Skin epidermis (tissue), 12 donors: ENCODE measurements around the gene CNP.
"Not testable (repeated sequence)": the region's sequence is repeated elsewhere in the genome, so short reads cannot be mapped to it uniquely, and the experiment has no call there.

ENCODE experiments used
- H3K27ac ChIP-seq, 21 experiments: fragments of 200-600 bp; sonication (generic) in 11 of 21; one replicate each; pipeline ENCODE4 v1.5.0; 2020; ENCODE audit warnings: mild to moderate bottlenecking in 3 of 21, inconsistent platforms in 2 of 21, moderate library complexity in 2 of 21
- H3K4me3 ChIP-seq, 7 experiments: fragments of 200-600 bp; sonication (generic) in 2 of 7; one replicate each; pipeline ENCODE4 v1.5.0; 2020; ENCODE audit warnings: inconsistent platforms in 2 of 7, mild to moderate bottlenecking in 2 of 7, moderate library complexity in 1 of 7

Gene CNP

DNA sequence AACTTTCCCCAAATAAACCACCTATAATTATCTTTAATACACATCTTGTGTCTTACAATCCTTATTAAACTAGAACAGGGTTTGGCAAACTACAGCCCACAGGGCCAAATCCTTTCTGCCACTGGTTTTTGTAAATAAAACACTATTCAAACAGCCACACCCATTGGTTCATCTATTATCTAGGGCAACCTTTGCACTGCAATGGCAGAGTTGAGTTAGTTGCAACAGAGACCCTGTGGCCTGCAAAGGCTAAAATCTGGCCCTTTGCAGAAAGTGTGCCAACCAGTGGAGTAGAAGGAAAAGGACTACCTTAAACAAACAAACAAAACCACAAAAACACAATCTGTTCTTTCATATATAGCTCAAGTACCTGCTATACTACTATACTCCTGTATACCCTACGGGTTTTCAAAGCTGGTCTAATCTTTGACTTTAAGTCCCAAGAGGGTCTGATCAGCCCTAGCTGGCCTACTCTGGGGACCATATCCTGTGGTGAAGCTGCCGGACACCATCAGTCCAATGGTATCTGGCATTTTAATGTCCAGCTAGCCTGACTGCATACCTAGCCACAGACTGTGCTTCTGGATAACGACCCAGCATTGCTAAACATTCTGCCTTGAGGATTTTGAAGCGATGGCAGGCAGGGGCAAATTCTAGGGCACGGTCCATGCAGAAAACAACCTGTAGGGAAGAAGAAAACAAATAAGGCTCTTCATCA is 23.3 kb downstream of the CNP start:
- H3K27ac ChIP-seq = no peak overlapping the region
- no peak overlapping the region for H3K4me3 ChIP-seq

DNA sequence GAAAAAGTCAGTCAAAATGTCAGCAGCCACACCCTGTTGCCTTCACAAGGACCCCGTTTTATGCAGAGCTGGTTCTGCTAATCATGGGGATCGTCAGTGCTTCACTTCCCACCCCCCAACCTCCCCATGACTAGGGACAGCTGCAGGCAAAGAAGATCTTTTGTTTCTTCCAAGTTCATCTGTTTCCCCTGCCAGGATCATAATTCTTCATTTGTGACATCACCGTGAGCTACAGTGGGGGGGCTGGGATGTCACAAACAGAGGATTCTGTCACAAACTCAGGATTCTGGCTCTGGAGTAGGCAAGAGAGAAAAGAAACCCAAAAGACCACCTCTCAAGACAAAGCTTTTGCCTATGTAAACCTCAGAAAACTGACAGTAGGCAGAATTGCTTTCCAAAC is 26.0 kb downstream of the CNP start:
- Histone ChIP-seq H3K27ac (peak overlapping the region in 1 of 21 experiments; percentile 25), H3K4me3 (no peak overlapping the region)

- H3K4me3 ChIP-seq = no peak overlapping the region
- H3K27ac ChIP-seq = peak overlapping the region in 4 of 21 experiments; percentile 24 to 46 (median 34)
Measured at GRCh38 chr17:41996855-41997164, 30.2 kb downstream of the CNP start.

- Histone ChIP-seq H3K27ac (no peak overlapping the region), H3K4me3 (no peak overlapping the region)
Measured at GRCh38 chr17:41998497-41998896, 31.9 kb downstream of the CNP start.

- H3K27ac ChIP-seq = peak overlapping the region in 2 of 21 experiments; percentile 42 to 45
- no peak overlapping the region for H3K4me3 ChIP-seq
Measured at GRCh38 chr17:42000413-42001133, 34.0 kb downstream of the CNP start.

DNA sequence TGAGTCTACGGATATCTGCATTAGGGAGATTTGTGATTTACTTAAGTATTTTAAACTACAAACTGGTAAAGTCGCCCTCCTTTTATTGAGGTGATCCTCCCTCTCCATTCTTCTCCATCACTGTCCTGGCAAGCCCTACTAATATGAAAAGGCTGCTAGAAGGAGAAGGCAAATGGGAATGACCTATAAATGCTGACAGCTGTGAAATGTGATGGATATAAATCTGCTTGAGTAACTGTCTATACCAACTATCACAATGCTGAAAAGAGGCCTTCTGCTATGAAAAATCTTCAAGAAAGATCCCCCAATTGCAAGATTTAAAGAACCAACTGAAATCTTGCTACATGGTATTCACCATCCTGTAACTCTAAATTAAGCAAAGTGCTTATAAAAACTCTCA is 35.1 kb downstream of the CNP start:
- Histone ChIP-seq H3K27ac (peak overlapping the region in 1 of 21 experiments; percentile 37), H3K4me3 (no peak overlapping the region)

DNA sequence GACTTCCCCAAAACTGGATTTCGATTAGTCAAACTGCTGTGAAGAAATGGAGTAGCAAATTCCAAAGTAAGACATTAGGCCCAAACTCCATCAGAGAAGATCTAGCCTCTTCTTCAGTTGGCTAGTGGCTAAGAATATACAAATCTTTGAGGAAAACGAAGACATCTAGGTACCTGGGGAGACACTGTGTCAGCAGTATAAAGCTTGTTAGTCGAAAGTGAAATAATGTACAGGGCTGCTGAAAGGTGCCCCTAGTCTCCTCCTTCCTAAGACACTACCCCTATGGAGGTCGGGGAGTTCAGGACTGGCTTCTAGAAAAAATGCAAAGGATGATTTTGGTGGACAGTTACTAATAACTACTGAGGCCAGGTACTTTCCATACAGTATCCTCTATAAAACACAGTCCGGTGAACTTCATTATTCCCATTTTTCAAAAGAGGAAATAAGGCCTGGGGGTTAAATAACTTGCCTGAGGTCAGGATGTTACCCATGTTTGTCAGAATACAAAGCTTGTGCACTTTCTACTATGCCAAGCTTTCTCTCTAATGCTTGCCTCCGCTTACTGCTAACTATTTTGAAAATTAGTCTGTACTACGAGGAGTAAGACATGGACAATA is 35.7 kb downstream of the CNP start:
- H3K27ac ChIP-seq = peak overlapping the region in 1 of 21 experiments; percentile 37
- H3K4me3 ChIP-seq = no peak overlapping the region

- Histone ChIP-seq H3K4me3 (no peak overlapping the region), H3K27ac (no peak overlapping the region)
Measured at GRCh38 chr17:42002792-42003301, 36.3 kb downstream of the CNP start.

- H3K4me3 ChIP-seq = no peak overlapping the region
- H3K27ac ChIP-seq = peak overlapping the region in 3 of 21 experiments; percentile 1 to 59 (median 13)
Measured at GRCh38 chr17:42005166-42005565, 38.6 kb downstream of the CNP start.

GRCh38 chr17:42009170-42009569 is 42.6 kb downstream of the CNP start:
- Histone ChIP-seq H3K4me3 (no peak overlapping the region), H3K27ac (peak overlapping the region in 3 of 21 experiments; percentile 0 to 50 (median 24))

- peak overlapping the region in 10 of 21 experiments; percentile 7 to 57 (median 30) for H3K27ac ChIP-seq
- not testable (repeated sequence) for H3K4me3 ChIP-seq
Measured at GRCh38 chr17:42010266-42010680, 43.7 kb downstream of the CNP start.

DNA sequence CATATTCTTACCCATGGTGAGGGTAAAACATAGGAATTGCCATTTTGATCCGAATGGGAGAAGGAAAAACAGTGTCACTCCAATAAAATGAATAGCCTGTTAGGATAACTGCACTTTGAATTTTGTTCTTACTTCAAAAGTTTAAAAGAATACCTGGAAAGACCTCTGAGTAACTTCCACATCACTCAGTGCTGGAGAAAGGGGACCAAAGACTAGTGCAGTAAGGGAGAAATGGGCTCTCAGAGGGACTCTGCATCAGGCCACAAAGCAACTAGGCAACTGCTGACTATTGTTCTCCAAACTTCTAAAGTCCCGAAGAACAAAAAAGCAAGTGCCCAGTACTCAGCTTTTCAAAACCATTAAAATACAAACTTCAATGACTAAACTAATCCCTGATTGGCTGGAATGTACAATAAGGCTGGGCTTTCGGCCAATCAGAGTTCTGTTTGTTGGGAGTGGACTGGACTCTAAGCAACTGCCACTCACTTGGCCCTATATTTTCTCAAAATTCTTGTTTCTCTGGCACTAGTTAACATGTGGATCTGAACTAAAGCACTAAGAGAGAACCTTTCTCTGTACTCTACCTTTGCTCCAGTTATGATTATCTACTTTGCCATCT is 44.4 kb downstream of the CNP start:
- peak overlapping the region in 10 of 21 experiments; percentile 7 to 57 (median 20) for H3K27ac ChIP-seq
- H3K4me3 ChIP-seq = no peak overlapping the region

- not testable (repeated sequence) for H3K4me3 ChIP-seq
- peak overlapping the region in 2 of 21 experiments; percentile 12 to 23 for H3K27ac ChIP-seq
Measured at GRCh38 chr17:42012363-42012762, 45.8 kb downstream of the CNP start.

- not testable (repeated sequence) for H3K4me3 ChIP-seq, H3K27ac ChIP-seq
Measured at GRCh38 chr17:42013740-42014139, 47.1 kb downstream of the CNP start.

- H3K27ac ChIP-seq = peak overlapping the region; percentile 51 to 99 (median 94)
- H3K4me3 ChIP-seq = peak overlapping the region; percentile 69 to 99 (median 94)
Measured at GRCh38 chr17:42016411-42016831, 49.8 kb downstream of the CNP start.

GRCh38 chr17:42016941-42017865 is 50.6 kb downstream of the CNP start, which contains the start of gene DNAJC7:
Gene DNAJC7 (minus strand): TSS chr17:42017439. CDS start chr17:42017416, 23 bp downstream.
- Histone ChIP-seq H3K27ac (peak within 1 kb of the TSS; percentile 51 to 99 (median 94)), H3K4me3 (peak within 1 kb of the TSS; percentile 69 to 99 (median 94))

GRCh38 chr17:42017866-42018200 is 51.2 kb downstream of the CNP start:
- Histone ChIP-seq H3K4me3 (peak overlapping the region; percentile 69 to 99 (median 94)), H3K27ac (peak overlapping the region; percentile 51 to 99 (median 94))

- H3K4me3 ChIP-seq = peak overlapping the region in 5 of 7 experiments; percentile 79 to 96 (median 94)
- peak overlapping the region in 17 of 21 experiments; percentile 88 to 99 (median 96) for H3K27ac ChIP-seq
Measured at GRCh38 chr17:42018339-42018738, 51.7 kb downstream of the CNP start.

- H3K27ac ChIP-seq = peak overlapping the region in 1 of 21 experiments; percentile 26
- H3K4me3 ChIP-seq = no peak overlapping the region
Measured at GRCh38 chr17:42018988-42019387, 52.4 kb downstream of the CNP start.
